Left renal pelvis (tissue), 4 donors: ENCODE data around the gene PCDHGA7. TPM values are rescaled to one million over a fixed set of nuclear protein-coding genes. Genes with fewer than 3 reads are reported as not detected.
"Not testable (repeated sequence)": the region's sequence is repeated elsewhere in the genome, so short reads cannot be mapped to it uniquely, and the experiment has no call there.

Experiments
- DNase-seq, 4 donors: peaks; one replicate each; pipeline ENCODE4 v3.0.0-alpha.2; 2013; ENCODE audit warnings: low read depth in 4 of 4, low spot score in 3 of 4
- polyA plus RNA-seq, 4 donors: library from polyadenylated mRNA; unstranded; fragments of 120-200 nt; gene quantifications; one replicate each; pipeline ENCODE4 v1.2.1, GENCODE V29; 2013; ENCODE audit not compliant: insufficient read length in 4 of 4

The PCDHGA7 gene
- 1 to 10 TPM; 1.8 to 2.5 (median 2.1) TPM for polyA plus RNA-seq

DNA sequence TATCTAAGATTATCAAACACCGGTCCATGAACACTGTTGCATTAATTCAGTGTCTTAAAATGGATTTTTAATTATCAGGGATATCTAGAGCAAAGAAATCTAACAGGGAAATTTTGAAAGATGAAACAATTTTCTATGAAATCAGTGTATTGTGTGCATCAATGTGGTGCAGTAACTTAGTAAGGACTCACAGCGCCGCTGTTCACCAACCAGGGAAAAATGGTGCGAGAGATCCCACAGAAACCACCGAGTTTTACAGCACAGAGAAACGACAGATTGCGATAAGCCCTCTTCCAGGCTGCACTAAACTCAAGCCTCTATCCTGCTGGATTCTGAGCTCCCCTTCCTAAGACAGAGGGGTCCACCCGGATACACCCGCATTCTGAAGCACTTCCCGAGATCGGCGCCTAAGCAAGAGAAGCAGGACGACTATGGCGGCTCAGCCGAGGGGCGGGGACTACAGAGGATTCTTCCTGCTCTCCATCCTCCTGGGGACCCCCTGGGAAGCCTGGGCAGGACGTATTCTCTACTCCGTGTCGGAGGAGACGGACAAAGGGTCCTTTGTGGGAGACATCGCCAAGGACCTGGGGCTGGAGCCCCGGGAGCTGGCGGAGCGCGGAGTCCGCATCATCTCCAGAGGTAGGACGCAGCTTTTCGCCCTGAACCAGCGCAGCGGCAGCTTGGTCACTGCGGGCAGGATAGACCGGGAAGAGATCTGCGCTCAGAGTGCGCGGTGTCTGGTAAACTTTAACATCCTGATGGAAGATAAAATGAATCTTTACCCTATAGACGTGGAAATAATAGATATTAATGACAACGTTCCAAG is at the start of gene PCDHGA7:
Gene PCDHGA7 (plus strand): TSS at position 274 of the 826 bp plus-strand sequence. CDS start 158 bp downstream, at position 432.
- no peak for DNase-seq

DNA sequence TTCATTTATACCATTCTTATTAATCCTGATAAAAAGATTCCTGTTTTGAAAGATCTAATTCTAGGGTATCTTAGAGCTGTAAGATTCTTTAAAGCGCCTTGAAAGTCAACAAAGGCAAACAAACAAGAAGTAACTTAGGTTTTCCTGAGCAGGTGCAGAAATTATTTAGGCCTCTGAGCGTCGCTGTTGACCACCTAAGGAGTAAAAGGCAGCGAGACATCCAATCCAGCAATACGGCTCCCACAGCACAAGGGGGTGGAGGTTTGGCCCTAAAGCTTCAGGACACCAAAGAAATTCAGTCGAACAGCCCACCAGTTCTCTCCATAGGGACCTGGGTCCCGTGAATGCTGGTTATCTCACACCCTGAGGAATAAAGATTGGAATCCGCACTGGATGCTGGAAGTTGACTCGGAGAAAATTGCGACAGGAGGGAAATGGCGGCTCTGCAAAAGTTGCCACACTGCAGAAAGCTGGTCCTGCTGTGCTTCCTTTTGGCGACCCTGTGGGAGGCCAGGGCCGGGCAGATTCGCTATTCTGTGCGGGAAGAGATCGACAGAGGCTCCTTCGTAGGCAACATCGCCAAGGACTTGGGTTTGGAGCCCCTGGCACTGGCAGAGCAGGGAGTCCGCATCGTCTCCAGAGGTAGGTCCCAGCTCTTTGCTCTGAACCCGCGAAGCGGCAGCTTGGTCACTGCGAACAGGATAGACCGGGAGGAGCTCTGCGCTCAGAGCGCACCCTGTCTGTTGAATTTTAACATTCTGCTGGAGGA is 43.8 kb upstream of the PCDHGA7 start, which contains the start of gene PCDHGA2:
Gene PCDHGA2 (plus strand): TSS at position 223 of the 769 bp plus-strand sequence.
- DNase-seq: peak in 1 of 4 donors; percentile 39

DNA sequence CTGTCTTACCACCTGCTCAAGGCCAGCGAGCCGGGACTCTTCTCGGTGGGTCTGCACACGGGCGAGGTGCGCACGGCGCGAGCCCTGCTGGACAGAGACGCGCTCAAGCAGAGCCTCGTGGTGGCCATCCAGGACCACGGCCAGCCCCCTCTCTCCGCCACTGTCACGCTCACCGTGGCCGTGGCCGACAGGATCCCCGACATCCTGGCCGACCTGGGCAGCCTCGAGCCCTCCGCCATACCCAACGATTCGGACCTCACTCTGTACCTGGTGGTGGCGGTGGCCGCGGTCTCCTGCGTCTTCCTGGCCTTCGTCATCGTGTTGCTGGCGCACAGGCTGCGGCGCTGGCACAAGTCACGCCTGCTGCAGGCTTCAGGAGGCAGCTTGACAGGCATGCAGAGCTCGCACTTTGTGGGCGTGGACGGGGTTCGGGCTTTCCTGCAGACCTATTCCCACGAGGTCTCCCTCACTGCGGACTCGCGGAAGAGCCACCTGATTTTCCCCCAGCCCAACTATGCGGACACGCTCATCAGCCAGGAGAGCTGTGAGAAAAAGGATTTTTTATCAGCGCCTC is 41.7 kb upstream of the PCDHGA7 start:
- not testable (repeated sequence) for DNase-seq

DNA sequence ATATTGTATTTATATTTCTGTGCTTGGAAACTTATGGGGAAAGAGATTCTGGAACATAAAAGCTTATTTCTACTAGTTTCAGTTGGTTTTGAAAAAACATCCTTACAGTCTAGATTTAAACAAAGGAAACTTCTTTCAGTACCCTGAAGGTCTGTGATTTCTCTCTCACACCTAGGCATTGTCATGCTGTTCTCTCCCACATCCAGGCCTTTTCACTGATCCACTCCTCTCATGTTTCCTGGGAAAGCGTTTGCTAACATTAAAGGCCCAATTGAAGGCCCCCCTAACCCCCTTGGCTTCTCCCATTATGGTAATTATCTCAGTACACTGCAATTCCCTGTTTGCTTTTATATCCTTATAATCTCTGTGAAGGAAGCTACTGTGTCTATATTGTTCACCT is 39.8 kb upstream of the PCDHGA7 start:
- no peak for DNase-seq

DNA sequence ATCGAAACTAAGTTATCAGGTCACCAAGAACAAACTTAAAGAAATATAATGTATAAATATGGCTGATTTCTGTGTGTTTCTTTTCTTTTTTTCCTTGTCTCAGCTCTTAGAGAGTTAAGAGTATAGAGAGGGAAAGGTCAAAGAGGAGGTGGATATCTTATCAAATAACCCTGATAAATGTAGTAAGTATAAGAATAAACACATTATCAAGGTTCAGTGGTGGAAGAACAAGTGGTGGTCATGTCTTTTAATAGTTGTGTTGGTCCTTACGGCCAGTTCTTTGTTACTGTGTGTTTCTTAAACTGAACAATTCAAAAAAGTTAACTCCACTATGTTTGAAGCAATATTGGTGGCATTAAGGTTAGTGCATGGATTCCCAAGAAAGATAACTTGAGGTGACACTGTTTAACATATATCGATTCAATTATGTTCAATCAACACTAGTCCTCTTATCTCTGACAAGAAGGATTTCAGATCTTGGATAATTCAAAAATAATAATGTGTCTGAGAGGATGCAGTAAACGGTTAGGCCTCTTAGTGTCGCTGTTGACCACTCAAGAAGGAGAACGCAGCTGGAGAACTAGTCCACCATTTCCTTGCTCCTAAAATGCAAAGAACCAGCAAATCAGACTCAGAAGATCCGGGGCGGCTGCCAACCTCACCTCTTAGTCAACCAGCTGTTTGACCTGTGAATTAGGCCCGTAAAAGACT is 39.1 kb upstream of the PCDHGA7 start, which contains the start of gene PCDHGA3:
Gene PCDHGA3 (plus strand): TSS at position 588 of the 711 bp plus-strand sequence. CDS start 205 bp downstream, outside the sequence.
- no peak for DNase-seq

DNA sequence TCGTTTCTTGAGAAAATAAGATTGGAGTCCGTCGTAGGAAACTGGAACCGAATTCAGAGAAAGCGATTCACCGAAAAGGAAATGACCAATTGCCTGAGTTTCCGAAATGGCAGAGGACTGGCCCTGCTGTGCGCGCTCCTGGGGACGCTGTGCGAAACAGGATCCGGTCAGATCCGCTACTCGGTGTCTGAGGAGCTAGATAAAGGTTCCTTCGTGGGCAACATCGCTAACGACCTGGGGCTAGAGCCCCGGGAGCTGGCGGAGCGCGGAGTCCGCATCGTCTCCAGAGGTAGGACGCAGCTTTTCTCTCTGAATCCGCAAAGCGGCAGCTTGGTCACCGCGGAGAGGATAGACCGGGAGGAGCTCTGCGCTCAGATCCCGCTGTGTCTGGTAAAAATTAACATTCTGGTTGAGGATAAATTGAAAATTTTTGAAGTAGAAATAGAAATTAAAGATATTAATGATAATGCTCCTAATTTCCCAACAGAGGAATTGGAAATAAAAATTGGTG is 38.5 kb upstream of the PCDHGA7 start:
- no peak for DNase-seq

DNA sequence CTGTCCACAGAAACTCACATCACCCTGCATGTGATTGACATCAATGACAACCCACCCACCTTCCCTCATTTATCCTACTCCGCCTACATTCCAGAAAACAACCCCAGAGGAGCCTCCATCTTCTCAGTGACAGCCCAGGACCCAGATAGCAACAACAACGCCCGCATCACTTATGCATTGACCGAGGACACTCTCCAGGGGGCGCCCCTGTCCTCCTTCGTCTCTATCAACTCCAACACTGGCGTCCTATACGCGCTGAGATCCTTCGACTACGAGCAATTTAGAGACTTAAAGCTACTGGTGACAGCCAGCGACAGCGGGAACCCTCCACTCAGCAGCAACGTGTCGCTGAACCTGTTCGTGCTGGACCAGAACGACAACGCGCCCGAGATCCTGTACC is 37.2 kb upstream of the PCDHGA7 start:
- no peak for DNase-seq

DNA sequence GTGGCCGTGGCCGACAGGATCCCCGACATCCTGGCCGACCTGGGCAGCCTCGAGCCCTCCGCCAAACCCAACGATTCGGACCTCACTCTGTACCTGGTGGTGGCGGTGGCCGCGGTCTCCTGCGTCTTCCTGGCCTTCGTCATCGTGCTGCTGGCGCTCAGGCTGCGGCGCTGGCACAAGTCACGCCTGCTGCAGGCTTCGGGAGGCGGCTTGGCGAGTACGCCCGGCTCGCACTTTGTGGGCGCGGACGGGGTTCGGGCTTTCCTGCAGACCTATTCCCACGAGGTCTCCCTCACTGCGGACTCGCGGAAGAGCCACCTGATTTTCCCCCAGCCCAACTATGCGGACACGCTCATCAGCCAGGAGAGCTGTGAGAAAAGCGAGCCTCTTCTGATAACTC is 36.5 kb upstream of the PCDHGA7 start:
- not testable (repeated sequence) for DNase-seq

DNA sequence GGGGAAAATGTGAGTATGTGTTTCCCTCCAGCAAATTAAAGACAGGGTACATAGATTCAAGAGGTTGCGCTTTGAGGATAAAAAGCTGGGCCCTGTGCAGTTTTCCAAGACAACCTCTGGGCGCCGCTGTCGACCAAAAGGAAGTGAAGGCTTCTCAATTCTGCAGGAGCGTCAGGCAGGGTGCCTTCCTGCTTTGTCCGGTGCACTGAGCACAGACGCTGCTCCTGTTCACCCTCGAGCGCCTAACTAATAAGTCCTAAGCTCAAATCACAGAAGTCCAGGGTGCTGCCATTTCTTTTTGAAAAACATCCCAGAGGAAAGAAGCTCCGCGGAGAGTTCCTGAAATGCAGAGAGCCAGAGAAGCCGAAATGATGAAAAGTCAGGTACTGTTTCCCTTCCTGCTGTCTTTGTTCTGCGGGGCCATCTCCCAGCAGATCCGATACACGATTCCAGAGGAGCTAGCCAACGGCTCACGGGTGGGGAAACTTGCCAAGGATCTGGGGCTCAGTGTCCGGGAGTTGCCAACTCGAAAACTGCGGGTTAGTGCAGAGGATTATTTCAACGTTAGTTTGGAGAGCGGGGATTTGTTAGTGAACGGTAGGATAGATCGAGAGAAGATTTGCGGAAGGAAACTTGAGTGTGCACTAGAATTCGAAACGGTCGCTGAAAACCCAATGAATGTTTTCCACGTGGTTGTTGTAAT is 32.5 kb upstream of the PCDHGA7 start, which contains the start of gene PCDHGB1:
Gene PCDHGB1 (plus strand): TSS at position 183 of the 703 bp plus-strand sequence. CDS start 162 bp downstream, at position 345.
- DNase-seq: no peak

DNA sequence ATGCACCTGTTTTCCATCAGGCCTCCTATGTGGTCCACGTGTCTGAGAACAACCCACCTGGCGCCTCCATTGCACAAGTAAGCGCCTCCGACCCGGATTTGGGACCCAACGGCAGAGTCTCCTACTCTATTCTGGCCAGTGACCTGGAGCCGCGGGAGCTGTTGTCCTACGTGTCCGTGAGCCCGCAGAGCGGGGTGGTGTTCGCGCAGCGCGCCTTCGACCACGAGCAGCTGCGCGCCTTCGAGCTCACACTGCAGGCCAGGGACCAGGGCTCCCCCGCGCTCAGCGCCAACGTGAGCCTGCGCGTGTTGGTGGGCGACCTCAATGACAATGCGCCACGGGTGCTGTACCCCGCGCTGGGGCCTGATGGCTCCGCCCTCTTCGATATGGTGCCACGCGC is 31.0 kb upstream of the PCDHGA7 start:
- no peak for DNase-seq

DNA sequence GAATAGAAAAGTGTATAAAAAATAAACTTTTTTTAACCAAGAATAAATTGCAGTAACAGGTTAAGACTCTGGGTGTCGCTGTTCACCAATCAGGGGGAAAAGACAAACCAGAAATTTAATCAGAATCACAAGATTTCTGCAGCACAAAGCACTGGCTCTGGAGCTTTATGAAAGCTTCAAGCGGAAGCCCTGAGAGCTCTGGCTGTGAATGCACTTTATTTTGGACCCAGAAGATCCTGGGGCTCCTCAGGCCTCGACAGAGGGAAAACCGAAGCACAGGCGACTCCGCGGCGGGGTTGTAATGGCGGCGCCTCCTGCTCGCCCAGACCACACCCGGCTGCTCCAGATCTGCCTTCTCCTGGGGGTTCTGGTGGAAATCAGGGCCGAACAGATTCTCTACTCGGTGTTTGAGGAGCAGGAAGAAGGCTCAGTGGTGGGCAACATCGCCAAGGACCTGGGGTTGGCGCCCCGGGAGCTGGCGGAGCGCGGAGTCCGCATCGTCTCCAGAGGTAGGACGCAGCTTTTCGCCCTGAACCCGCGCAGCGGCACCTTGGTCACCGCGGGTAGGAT is 27.6 kb upstream of the PCDHGA7 start, which contains the start of gene PCDHGA4:
Gene PCDHGA4 (plus strand): TSS at position 122 of the 570 bp plus-strand sequence. CDS start 87 bp downstream, at position 209.
- no peak for DNase-seq

DNA sequence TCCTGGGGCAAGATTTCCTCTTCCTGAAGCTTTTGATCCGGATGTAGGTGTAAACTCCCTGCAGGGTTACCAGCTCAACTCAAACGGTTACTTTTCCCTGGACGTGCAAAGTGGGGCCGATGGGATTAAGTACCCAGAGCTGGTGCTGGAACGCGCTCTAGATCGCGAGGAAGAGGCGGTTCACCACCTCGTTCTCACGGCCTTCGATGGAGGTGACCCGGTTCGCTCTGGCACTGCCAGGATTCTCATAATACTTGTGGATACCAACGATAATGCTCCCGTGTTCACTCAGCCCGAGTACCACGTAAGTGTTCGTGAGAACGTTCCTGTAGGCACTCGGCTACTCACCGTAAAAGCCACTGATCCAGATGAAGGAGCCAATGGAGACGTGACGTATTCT is 26.9 kb upstream of the PCDHGA7 start:
- no peak for DNase-seq

DNA sequence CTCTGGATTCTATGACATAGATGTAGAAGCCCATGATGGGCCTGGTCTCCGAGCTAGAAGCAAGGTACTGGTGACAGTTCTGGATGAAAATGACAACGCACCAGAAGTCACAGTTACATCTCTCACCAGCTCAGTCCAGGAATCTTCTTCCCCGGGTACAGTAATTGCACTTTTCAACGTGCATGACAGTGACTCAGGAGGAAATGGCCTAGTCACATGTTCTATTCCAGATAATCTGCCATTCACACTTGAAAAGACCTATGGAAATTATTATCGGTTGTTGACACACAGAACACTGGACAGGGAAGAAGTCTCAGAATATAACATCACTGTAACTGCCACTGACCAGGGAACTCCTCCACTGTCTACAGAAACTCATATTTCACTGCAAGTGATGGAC is 26.4 kb upstream of the PCDHGA7 start:
- DNase-seq: no peak

DNA sequence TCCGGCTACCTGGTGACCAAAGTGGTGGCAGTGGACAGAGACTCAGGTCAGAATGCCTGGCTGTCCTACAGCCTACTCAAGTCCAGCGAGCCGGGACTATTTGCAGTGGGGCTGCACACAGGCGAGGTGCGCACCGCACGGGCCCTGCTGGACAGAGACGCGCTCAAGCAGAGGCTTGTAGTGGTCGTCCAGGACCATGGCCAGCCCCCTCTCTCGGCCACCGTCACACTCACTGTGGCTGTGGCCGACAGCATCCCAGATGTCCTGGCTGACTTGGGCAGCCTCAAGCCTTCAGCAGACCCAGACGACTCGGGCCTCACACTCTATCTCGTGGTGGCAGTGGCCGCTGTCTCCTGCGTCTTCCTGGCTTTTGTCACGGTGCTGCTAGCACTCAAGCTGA is 25.6 kb upstream of the PCDHGA7 start:
- no peak for DNase-seq

DNA sequence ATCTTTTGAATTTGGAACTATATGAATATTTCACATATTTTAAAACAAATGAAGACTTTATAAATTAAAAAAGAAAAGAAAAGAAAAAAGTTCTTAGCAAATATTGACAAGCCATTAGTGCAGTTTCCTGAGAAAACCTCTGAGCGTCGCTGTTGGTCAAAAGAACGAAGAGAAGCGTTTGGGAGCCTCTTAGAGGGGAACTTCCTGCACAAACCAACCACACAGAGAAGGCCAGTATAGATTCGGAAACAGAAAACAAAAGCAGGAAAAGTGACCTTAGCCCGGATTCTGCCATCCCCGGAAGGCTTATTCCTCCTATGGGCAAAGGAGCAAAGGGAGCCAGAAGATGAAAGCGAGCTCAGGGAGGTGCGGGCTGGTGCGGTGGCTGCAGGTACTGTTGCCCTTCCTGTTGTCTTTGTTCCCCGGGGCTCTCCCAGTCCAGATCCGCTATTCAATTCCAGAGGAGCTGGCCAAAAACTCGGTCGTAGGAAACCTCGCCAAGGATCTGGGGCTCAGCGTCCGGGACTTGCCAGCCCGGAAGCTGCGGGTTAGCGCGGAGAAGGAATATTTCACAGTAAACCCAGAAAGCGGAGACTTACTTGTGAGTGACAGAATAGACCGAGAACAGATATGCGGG is 22.6 kb upstream of the PCDHGA7 start, which contains the start of gene PCDHGB2:
Gene PCDHGB2 (plus strand): TSS at position 205 of the 637 bp plus-strand sequence. CDS start 142 bp downstream, at position 347.
- no peak for DNase-seq

DNA sequence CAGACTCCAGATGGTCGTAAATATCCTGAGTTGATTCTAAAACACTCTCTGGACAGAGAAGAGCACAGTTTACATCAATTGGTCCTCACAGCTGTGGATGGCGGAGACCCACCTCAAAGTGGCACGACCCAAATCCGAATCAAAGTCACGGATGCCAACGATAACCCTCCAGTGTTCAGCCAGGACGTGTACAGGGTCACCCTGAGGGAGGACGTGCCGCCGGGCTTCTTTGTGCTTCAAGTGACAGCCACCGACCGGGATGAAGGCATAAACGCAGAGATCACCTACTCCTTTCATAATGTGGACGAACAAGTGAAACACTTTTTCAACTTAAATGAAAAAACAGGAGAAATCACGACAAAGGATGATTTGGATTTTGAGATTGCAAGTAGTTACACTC is 21.9 kb upstream of the PCDHGA7 start:
- DNase-seq: no peak

DNA sequence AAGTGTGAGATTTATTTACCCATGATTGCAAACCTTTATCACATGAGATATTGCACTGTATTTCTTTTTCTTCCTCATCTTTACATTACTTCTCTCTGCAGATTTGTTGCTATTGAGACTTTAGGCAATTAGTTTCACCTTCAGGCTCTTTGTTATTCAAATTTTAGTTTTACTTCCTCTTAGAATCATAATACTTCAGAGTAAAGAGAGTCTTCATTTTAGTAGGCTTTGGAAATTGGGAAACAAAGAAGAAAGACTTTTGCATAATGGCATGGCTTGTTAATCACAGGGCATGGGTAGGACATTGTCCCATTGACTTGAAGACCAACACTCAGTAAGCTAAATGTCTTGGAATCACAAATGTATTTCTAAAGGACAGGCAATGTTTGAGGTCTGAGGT is 19.8 kb upstream of the PCDHGA7 start:
- DNase-seq: no peak

DNA sequence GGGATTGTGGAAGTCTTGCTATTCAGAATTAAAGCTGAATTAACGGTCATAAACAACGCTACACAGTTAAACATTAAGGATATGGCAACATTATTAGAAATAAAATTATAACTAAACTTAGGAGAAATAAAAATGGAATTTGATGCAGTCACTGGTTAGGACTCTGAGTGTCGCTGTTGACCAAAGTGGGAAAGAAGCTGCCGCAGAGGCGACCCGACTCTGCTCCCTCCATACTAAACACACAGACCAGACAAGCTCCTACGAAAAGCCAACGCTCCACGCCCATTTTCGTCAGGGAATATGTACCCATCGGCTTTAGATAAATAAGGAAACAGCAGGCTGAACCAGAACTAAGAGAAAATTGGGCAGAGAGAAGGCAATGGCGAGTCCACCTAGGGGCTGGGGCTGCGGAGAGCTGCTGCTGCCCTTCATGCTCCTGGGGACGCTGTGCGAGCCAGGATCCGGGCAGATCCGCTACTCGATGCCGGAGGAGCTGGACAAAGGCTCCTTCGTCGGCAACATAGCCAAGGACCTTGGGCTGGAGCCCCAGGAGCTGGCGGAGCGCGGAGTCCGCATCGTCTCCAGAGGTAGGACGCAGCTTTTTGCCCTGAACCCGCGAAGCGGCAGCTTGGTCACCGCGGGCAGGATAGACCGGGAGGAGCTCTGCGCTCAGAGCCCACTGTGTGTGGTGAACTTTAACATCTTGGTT is 18.4 kb upstream of the PCDHGA7 start, which contains the start of gene PCDHGA5:
Gene PCDHGA5 (plus strand): TSS at position 211 of the 709 bp plus-strand sequence. CDS start 169 bp downstream, at position 380.
- DNase-seq: no peak
